A549 (cell line): ENCODE measurements around the gene L3HYPDH. TPM values are rescaled to one million over a fixed set of nuclear protein-coding genes. Genes with fewer than 3 reads are reported as not detected.

ENCODE experiments used
- ATAC-seq, 2 experiments: fragments of 200-7000 bp in 1 of 2; fragments of >200 bp in 1 of 2; cut with Nextera tagmentation in 1 of 2; cut with Tn5 transposase in 1 of 2; 3 replicates each; pipeline versions ENCODE4 v1.8.0 to v1.9.1; 2018 to 2020; ENCODE audit warnings: mild to moderate bottlenecking in 1 of 2, moderate library complexity in 1 of 2
- CTCF ChIA-PET: fragments of 300-600 bp; sonication (Branson Sonifier 250); formaldehyde crosslinking; extraction: SDS; loops from one replicate; lab custom pipeline; 2021; ENCODE audit warnings: antibody characterized with exemption, inconsistent platforms; lab: Yijun Ruan, JAX
- POLR2A ChIA-PET: fragments of 350-600 bp; formaldehyde crosslinking; extraction: SDS; loops from one replicate; lab custom pipeline; 2021; ENCODE audit warnings: antibody characterized with exemption, inconsistent platforms; lab: Yijun Ruan, JAX
- DNase-seq, 2 experiments: peaks; one replicate each; pipeline versions ENCODE4 v3.0.0 to v3.0.0-alpha.2; 2011 to 2016; ENCODE audit warnings: low read depth in 1 of 2, low spot score in 1 of 2
- FAIRE-seq: peaks from 2 replicates; lab custom pipeline; 2011; peaks lifted over from hg19 to GRCh38; lab: Jason Lieb, UNC
- H3K27ac ChIP-seq, 2 experiments: fragments of >200 bp; sonication (Bioruptor Twin); formaldehyde crosslinking; 3 replicates each; pipeline ENCODE4 v1.5.1; 2016 to 2017
- H3K4me1 ChIP-seq: fragments of >200 bp; sonication (Bioruptor Twin); formaldehyde crosslinking; 3 replicates; pipeline ENCODE4 v1.6.1; 2016
- H3K4me2 ChIP-seq: fragments of >200 bp; sonication (Bioruptor Twin); formaldehyde crosslinking; 3 replicates; pipeline ENCODE4 v1.6.1; 2016
- H3K4me3 ChIP-seq: fragments of >200 bp; sonication (Bioruptor Twin); formaldehyde crosslinking; 3 replicates; pipeline ENCODE4 v1.5.1; 2016
- H3K9me3 ChIP-seq: fragments of >200 bp; sonication (Bioruptor Twin); formaldehyde crosslinking; 3 replicates; pipeline ENCODE4 v1.6.1; 2016
- BCL3 ChIP-seq: fragments of >200 bp; sonication (Bioruptor Twin); formaldehyde crosslinking; IDR thresholded peaks from 3 replicates; pipeline ENCODE4 v1.6.1; 2016
- BHLHE40 ChIP-seq: IDR thresholded peaks from 2 replicates; pipeline ENCODE4 v1.6.1; 2012; ENCODE audit warnings: low read depth, low read length, inconsistent platforms
- CHD4 ChIP-seq: fragments of 200-600 bp; sonication (generic); IDR thresholded peaks from 2 replicates; pipeline ENCODE4 v1.6.1; 2016; ENCODE audit warnings: antibody characterized with exemption, mild to moderate bottlenecking, borderline replicate concordance
- CTCF ChIP-seq: fragments of >200 bp; sonication (Bioruptor Twin); formaldehyde crosslinking; IDR thresholded peaks from 3 replicates; pipeline ENCODE4 v1.5.1; 2016
- EP300 ChIP-seq, 2 experiments: fragments of >200 bp; sonication (Bioruptor Twin); formaldehyde crosslinking; IDR thresholded peaks; 2 replicates in 1 of 2; 3 replicates in 1 of 2; pipeline ENCODE4 v1.6.1; 2016 to 2017
- FOSL2 ChIP-seq, 2 experiments: fragments of 450-650 bp in 1 of 2; fragments of >200 bp in 1 of 2; sonication (Bioruptor Twin) in 1 of 2; formaldehyde crosslinking; IDR thresholded peaks; 2 replicates each; pipeline versions ENCODE4 v1.5.0 to v1.6.1; 2016 to 2020; ENCODE audit warnings: mild to moderate bottlenecking in 1 of 2, moderate library complexity in 1 of 2
- HOXB13 ChIP-seq: fragments of 250-450 bp; sonication (Bioruptor Pico); IDR thresholded peaks from 2 replicates; pipeline ENCODE4 v1.5.0; 2020; ENCODE audit warnings: low read depth, mild to moderate bottlenecking, moderate library complexity
- HOXB5 ChIP-seq: fragments of 250-450 bp; sonication (Bioruptor Pico); IDR thresholded peaks from 2 replicates; pipeline ENCODE4 v1.5.0; 2020; ENCODE audit warnings: mild to moderate bottlenecking, moderate library complexity
- KDM1A ChIP-seq: fragments of 200-600 bp; sonication (generic); IDR thresholded peaks from 2 replicates; pipeline ENCODE4 v1.6.1; 2016; ENCODE audit warnings: low read depth, mild to moderate bottlenecking
- MAX ChIP-seq: IDR thresholded peaks from 2 replicates; pipeline ENCODE4 v1.6.1; 2012
- MAZ ChIP-seq: fragments of 150-350 bp; IDR thresholded peaks from 2 replicates; pipeline ENCODE4 v1.6.1; 2014; ENCODE audit warnings: antibody characterized with exemption, low read depth, low read length, borderline replicate concordance
- PBX3 ChIP-seq: IDR thresholded peaks from 2 replicates; pipeline ENCODE4 v1.6.1; 2012
- PHF8 ChIP-seq: fragments of 200-600 bp; sonication (generic); IDR thresholded peaks from 2 replicates; pipeline ENCODE4 v1.6.1; 2016; ENCODE audit warnings: low read depth, mild to moderate bottlenecking, antibody characterized with exemption, moderate library complexity, borderline replicate concordance
- POLR2A ChIP-seq: IDR thresholded peaks from 2 replicates; pipeline ENCODE4 v1.6.1; 2012; ENCODE audit warnings: mild to moderate bottlenecking, low read length
- RCOR1 ChIP-seq: fragments of 150-350 bp; IDR thresholded peaks from 2 replicates; pipeline ENCODE4 v1.6.1; 2014; ENCODE audit warnings: antibody characterized with exemption, low read length, low read depth
- REST ChIP-seq: fragments of 200-600 bp; sonication (generic); IDR thresholded peaks from 2 replicates; pipeline ENCODE4 v1.6.1; 2016; ENCODE audit warnings: antibody characterized with exemption, mild to moderate bottlenecking, moderate library complexity
- ZC3H11A ChIP-seq: fragments of 450-650 bp; IDR thresholded peaks from 2 replicates; pipeline ENCODE4 v1.6.1; 2014; ENCODE audit warnings: antibody characterized with exemption, mild to moderate bottlenecking
- ZNF302 ChIP-seq: fragments of 250-450 bp; sonication (Bioruptor Pico); IDR thresholded peaks from 2 replicates; pipeline ENCODE4 v1.9.0; 2021; ENCODE audit warnings: inconsistent platforms, mild to moderate bottlenecking, moderate library complexity
- WGBS: methylation state at CpG from one replicate; pipeline ENCODE4 v1.1.6; 2017; ENCODE audit errors: missing lambda C conversion rate; 5-methylcytosine and 5-hydroxymethylcytosine counted together
- polyA plus RNA-seq, 4 experiments: library from polyadenylated mRNA; depleted of rRNA in 3 of 4; stranded (reverse); fragments of >200 nt; fragmentation: RNase III in 1 of 4; extraction: RNeasy Plus Mini Kit Qiagen cat#74134 plus additional on column Dnase treatment in 1 of 4; gene quantifications; 2 replicates in 3 of 4; 3 replicates in 1 of 4; pipeline ENCODE4 v1.2.3, GENCODE V29; 2011 to 2017

Gene L3HYPDH
- polyA plus RNA-seq, 2 of the 4 experiments (the other 2 are of a cell fraction), result 47.5 to 100.0 TPM

- Histone ChIP-seq H3K4me1 (peaks cover 7% of the 10 kb centered on the region; the same call in 2 of the 3 replicates), H3K4me3 (no peak overlapping the region), H3K4me2 (no peak overlapping the region), H3K27ac (no peak overlapping the region), H3K9me3 (no peaks in the 10 kb centered on the region)
- CTCF ChIA-PET, result interaction anchor here (0.8 to 2.1 kb wide), 6 partner anchors 10 to 938 kb away, joined by 3 to 11 read pairs (median 4); no protein-coding TSS in a partner anchor
- POLR2A ChIA-PET, result interaction anchor here (0.6 kb wide), 1 partner anchor 23 kb away, joined by 3 read pairs; no protein-coding TSS in a partner anchor
- WGBS, result 75% methylated on average over 5 of the region's 5 CpGs
- DNase-seq (no peak), ATAC-seq (no peak), FAIRE-seq (no peak)
- TF ChIP-seq REST (no peak), FOSL2 (IDR thresholded peaks at IDR 0.05) (no peak), FOSL2 (CRISPR knock-in tag; IDR thresholded peaks at IDR 0.05) (no peak), PHF8 (no peak), PBX3 (no peak), RCOR1 (no peak), ZNF302 (CRISPR knock-in tag) (no peak), KDM1A (no peak), POLR2A (no peak), BHLHE40 (no peak), HOXB5 (CRISPR knock-in tag) (no peak), MAZ (no peak), CTCF (no peak), BCL3 (no peak), MAX (no peak), CHD4 (no peak), EP300 (IDR thresholded peaks at IDR 0.05) (no peak), ZC3H11A (no peak), HOXB13 (CRISPR knock-in tag) (no peak)
Observed at GRCh38 chr14:59439256-59439965, 44.8 kb downstream of the L3HYPDH start.
